Kidney (tissue), 14 donors: ENCODE results near the gene PXDN. TPM values are rescaled to one million over a fixed set of nuclear protein-coding genes. Genes with fewer than 3 reads are reported as not detected.

Experiments
- DNase-seq, 5 donors: peaks; one replicate each; pipeline ENCODE4 v3.0.0-alpha.2; 2013 to 2020
- FAIRE-seq: peaks from 2 replicates; lab custom pipeline; 2012; peaks lifted over from hg19 to GRCh38; lab: Jason Lieb, UNC
- H3K27ac ChIP-seq, 2 donors: one replicate each; pipeline ENCODE4 v1.7.0; 2013; ENCODE audit warnings: low read depth in 2 of 2, low read length in 2 of 2, inconsistent platforms in 1 of 2
- H3K27me3 ChIP-seq: one replicate; pipeline ENCODE4 v1.7.1; 2013; ENCODE audit warnings: low read length, inconsistent platforms; ENCODE audit not compliant: control insufficient read depth, insufficient read depth
- H3K36me3 ChIP-seq, 3 donors: one replicate each; pipeline versions ENCODE4 v1.7.0 to v1.7.1; 2013; ENCODE audit warnings: low read length in 3 of 3, control low read depth in 1 of 3, inconsistent platforms in 1 of 3; ENCODE audit not compliant: insufficient read depth in 3 of 3, control insufficient read depth in 2 of 3
- H3K4me1 ChIP-seq, 3 donors: one replicate each; pipeline versions ENCODE4 v1.7.0 to v1.7.1; 2013; ENCODE audit warnings: low read length in 3 of 3, inconsistent platforms in 1 of 3, low read depth in 1 of 3; ENCODE audit not compliant: control insufficient read depth in 2 of 3, insufficient read depth in 2 of 3
- H3K4me3 ChIP-seq, 3 donors: one replicate each; pipeline versions ENCODE4 v1.7.0 to v1.8.1; 2013; ENCODE audit warnings: low read length in 3 of 3, control low read depth in 1 of 3, inconsistent platforms in 1 of 3
- H3K9ac ChIP-seq, 3 donors: one replicate each; pipeline versions ENCODE4 v1.7.0 to v1.7.1; 2013; ENCODE audit warnings: low read length in 3 of 3, control low read depth in 1 of 3, inconsistent platforms in 1 of 3
- H3K9me3 ChIP-seq, 3 donors: one replicate each; pipeline versions ENCODE4 v1.7.0 to v1.7.1; 2013; ENCODE audit warnings: low read length in 3 of 3, control low read depth in 1 of 3, inconsistent platforms in 1 of 3; ENCODE audit not compliant: control insufficient read depth in 2 of 3, insufficient read depth in 1 of 3
- intact Hi-C: fragments of 100-400 bp; cut with DNase I; formaldehyde crosslinking; loops from one replicate; pipeline ENCODE4 v1.11.1; 2022
- polyA plus RNA-seq: library from polyadenylated mRNA; stranded (reverse); fragments of 350-450 nt; fragmentation: Illumina TruSeq; extraction: RNeasy Lipid Tissue Mini Kit (QIAGEN cat#74804); gene quantifications from one replicate; pipeline ENCODE4 v1.2.3, GENCODE V29; 2014; ENCODE audit warnings: low read depth, low replicate concordance; ENCODE audit not compliant: insufficient read depth
- total RNA-seq: library from RNA; stranded (reverse); fragmentation: NEBNext Ultra II Directional; extraction: Animal tissue kit (Norgen Biotek cat#: 25700); gene quantifications from one replicate; pipeline ENCODE4 v1.2.1, GENCODE V29; 2021
- TF ChIP-seq, protein P1 (sequence below): IDR thresholded peaks from 3 replicates; pipeline ENCODE4 v1.5.1; 2012; ENCODE audit warnings: mild to moderate bottlenecking, moderate library complexity, borderline replicate concordance; ENCODE audit not compliant: insufficient read depth; ENCODE audit errors: extremely low read depth
- donor health status: control.
- donor health status: control.
- donor health status: control.
- donor health status: control.
- donor health status: control.
- donor health status: DM: yes; HTN: yes; CAD: no.
- donor health status: Normal renal cell carcinoma (clear cell type).

PXDN gene
- total and polyA plus RNA-seq, 2 donors from 2014 or later, result 4.7 to 42.3 TPM

DNA sequence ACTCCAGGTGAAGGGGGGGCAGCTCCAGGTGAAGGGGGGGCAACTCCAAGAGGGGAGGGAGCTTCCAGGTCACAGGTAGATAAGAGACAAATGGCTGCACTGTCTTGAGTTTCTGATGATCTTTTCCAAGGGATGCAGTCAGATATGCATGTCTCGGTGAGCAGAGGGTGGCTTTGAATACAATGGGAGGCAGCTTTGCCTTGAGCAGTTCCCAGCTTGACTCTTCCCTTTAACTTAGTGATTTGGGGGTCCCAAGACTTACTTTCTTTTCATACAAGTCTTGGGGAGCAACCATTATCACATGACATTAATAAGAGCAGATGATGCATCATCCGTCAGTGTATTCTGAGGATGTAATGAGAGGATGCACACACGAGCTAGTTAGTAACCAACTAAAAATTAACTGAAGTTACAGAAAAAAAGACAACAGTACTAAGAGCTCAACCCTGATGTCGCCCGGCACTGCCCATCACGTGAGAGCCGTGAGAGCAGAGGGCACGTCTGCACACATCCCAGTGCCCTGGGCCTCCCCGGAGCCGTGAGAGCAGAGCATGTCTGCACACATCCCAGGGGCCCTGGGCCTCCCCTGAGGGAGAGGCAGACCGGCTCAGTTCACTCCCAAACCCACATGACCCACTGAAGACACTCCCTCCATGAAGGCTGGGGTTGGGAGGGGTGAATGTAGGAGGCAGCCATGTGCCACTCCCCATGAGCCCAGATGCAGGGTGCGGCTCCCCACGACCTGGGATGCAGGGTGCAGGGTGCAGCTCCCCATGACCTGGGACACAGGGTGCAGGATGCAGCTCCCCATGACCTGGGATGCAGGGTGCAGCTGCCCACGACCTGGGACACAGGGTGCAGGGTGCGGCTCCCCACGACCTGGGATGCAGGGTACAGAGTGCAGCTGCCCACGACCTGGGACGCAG lies 39.4 kb downstream of the PXDN start:
- Histone ChIP-seq H3K27me3 (no peaks in the 10 kb centered on the region), H3K27ac (no peak overlapping the region), H3K9me3 (no peaks in the 10 kb centered on the region), H3K4me3 (no peak overlapping the region), H3K4me1 (peaks cover 2 to 5% (median 3%) of the 10 kb centered on the region in 3 donors), H3K36me3 (no peaks in the 10 kb centered on the region), H3K9ac (no peak overlapping the region)
- no peak for FAIRE-seq
- DNase-seq, result peak in 2 of 5 donors; percentile 19 to 34
- intact Hi-C loops, result no loop called here
- TF ChIP-seq, protein P1, sequence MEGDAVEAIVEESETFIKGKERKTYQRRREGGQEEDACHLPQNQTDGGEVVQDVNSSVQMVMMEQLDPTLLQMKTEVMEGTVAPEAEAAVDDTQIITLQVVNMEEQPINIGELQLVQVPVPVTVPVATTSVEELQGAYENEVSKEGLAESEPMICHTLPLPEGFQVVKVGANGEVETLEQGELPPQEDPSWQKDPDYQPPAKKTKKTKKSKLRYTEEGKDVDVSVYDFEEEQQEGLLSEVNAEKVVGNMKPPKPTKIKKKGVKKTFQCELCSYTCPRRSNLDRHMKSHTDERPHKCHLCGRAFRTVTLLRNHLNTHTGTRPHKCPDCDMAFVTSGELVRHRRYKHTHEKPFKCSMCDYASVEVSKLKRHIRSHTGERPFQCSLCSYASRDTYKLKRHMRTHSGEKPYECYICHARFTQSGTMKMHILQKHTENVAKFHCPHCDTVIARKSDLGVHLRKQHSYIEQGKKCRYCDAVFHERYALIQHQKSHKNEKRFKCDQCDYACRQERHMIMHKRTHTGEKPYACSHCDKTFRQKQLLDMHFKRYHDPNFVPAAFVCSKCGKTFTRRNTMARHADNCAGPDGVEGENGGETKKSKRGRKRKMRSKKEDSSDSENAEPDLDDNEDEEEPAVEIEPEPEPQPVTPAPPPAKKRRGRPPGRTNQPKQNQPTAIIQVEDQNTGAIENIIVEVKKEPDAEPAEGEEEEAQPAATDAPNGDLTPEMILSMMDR, result no peak

- Histone ChIP-seq H3K9me3 (no peaks in the 10 kb centered on the region), H3K36me3 (no peaks in the 10 kb centered on the region), H3K4me3 (no peak overlapping the region), H3K27me3 (no peaks in the 10 kb centered on the region), H3K9ac (no peak overlapping the region), H3K4me1 (no peaks in the 10 kb centered on the region), H3K27ac (no peak overlapping the region)
- intact Hi-C loops, result no loop called here
- TF ChIP-seq, protein P1, result no peak
- no peak for DNase-seq
- no peak for FAIRE-seq
Observed at GRCh38 chr2:1702186-1702565, 42.1 kb downstream of the PXDN start.

GRCh38 chr2:1701556-1702185 lies 42.6 kb downstream of the PXDN start:
- H3K27ac ChIP-seq, result no peak overlapping the region
- TF ChIP-seq, protein P1, result no peak
- no peak overlapping the region for H3K4me3 ChIP-seq
- H3K4me1 ChIP-seq, result no peaks in the 10 kb centered on the region
- no peaks in the 10 kb centered on the region for H3K27me3 ChIP-seq
- H3K36me3 ChIP-seq, result no peaks in the 10 kb centered on the region
- intact Hi-C loops, result no loop called here
- peak in 3 of 5 donors; percentile 38 to 60 (median 51) for DNase-seq
- H3K9me3 ChIP-seq, result no peaks in the 10 kb centered on the region
- FAIRE-seq, result no peak
- H3K9ac ChIP-seq, result no peak overlapping the region
